Cardiac fibroblast (primary cell): ENCODE results near the gene PTPRS.

ENCODE experiments used
- DNase-seq, 2 donors: peaks; one replicate each; pipeline versions ENCODE4 v3.0.0 to v3.0.0-alpha.2; 2010; ENCODE audit warnings: low read depth in 2 of 2
- H3K4me3 ChIP-seq, 2 donors: replicated peaks in 1 of 2; 1 replicate in 1 of 2; 2 replicates in 1 of 2; pipeline ENCODE4 v1.5.1; 2011; ENCODE audit warnings: low read depth in 2 of 2, low read length in 2 of 2, mild to moderate bottlenecking in 2 of 2, moderate library complexity in 1 of 2
- TF ChIP-seq, protein P1 (sequence below): IDR thresholded peaks from one replicate; pipeline ENCODE4 v1.5.1; 2011; ENCODE audit warnings: low read depth, mild to moderate bottlenecking, low read length, inconsistent platforms

The PTPRS gene

DNA sequence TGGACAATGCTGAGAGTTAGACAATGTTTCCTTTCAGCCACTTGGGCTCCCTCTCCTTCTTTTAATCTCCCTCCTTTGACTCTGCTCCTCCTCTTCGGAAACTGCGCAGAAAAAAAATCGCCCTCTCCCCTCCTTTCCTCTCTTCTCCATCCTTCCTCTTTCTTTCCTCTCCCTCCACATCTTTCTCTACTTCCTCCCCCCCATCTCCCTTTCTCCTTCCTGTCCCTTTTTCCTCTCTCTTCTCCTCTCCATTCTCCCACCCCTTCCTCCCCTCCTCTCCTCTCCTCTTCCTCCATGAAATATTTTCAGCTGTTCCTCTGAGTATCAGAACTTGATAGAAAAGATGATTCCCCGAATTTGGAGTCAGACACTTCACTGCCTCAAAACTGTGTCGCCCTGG is 15.1 kb upstream of the PTPRS start:
- TF ChIP-seq, protein P1, sequence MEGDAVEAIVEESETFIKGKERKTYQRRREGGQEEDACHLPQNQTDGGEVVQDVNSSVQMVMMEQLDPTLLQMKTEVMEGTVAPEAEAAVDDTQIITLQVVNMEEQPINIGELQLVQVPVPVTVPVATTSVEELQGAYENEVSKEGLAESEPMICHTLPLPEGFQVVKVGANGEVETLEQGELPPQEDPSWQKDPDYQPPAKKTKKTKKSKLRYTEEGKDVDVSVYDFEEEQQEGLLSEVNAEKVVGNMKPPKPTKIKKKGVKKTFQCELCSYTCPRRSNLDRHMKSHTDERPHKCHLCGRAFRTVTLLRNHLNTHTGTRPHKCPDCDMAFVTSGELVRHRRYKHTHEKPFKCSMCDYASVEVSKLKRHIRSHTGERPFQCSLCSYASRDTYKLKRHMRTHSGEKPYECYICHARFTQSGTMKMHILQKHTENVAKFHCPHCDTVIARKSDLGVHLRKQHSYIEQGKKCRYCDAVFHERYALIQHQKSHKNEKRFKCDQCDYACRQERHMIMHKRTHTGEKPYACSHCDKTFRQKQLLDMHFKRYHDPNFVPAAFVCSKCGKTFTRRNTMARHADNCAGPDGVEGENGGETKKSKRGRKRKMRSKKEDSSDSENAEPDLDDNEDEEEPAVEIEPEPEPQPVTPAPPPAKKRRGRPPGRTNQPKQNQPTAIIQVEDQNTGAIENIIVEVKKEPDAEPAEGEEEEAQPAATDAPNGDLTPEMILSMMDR: no peak
- no peak overlapping the region for H3K4me3 ChIP-seq
- no peak for DNase-seq

DNA sequence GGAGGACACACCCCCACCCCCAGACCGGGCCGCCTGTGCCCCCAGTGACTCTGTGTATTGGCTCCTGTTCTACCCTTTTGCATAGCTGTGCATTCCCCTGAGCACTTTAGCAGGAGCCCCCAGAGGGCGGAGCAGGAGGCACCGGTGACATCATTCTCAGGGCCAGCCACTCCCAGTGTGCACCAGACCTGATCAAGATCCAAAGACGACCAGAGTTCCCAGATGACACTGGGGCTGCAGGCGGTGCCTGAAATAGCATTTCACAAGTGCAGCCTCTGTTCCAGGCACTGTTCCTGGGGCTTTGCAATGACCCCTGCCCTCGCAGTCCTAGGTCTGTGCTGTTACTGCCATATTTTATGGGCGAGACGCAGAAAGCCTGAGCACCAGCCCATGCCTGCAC is 14.5 kb upstream of the PTPRS start:
- TF ChIP-seq, protein P1: no peak

DNA sequence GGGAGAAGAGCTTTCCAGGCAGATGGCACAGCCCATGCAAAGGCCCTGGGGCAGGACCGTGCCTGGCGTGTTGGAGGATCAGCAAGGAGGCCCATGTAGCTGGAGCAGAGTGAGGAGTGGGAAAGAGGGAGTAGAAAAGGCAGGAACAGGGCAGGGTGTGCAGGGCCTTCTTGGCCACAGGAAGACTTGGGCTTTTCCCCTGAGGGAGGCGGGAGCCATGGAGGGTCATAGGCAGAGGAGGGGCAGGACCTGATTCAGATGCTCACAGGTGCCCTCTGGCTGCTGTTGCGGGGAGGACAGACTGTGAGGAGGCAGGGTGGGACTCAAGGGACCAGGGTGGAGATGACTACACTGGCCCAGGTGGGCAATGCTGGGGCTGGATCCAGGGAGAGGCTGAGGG is 13.8 kb upstream of the PTPRS start:
- TF ChIP-seq, protein P1: peak; percentile 36
- DNase-seq: peak in 1 of 2 donors; percentile 29
- H3K4me3 ChIP-seq: no peak overlapping the region

More for the DNA sequence above, 14.5 kb upstream of the PTPRS start:
- DNase-seq: no peak
- H3K4me3 ChIP-seq: no peak overlapping the region

DNA sequence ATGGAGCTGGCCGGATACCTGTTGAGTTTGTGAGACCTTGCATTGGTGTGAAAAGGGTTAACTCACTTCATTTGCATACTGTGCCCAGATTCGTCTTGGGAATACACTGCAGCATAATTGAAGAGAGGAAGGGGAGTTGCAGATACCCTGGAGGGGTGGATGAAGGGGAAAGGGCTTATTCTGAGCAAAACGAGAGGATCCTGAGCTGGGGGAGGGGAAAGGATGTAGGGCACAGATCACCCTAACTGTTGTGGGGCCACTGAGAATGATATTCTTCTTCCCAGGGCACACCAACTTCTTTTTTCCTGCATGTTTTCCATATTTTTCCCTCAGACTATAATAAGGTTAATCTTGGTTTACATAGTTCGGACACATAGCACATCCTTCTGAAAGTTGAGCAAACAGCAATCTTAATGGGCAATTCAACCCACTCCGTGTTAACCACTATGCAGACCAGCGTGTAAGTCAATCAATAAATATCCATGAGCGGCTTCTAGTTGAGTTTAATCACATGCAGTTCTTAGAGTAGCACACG is 11.7 kb upstream of the PTPRS start:
- no peak for DNase-seq
- H3K4me3 ChIP-seq: no peak overlapping the region
- TF ChIP-seq, protein P1: no peak

DNA sequence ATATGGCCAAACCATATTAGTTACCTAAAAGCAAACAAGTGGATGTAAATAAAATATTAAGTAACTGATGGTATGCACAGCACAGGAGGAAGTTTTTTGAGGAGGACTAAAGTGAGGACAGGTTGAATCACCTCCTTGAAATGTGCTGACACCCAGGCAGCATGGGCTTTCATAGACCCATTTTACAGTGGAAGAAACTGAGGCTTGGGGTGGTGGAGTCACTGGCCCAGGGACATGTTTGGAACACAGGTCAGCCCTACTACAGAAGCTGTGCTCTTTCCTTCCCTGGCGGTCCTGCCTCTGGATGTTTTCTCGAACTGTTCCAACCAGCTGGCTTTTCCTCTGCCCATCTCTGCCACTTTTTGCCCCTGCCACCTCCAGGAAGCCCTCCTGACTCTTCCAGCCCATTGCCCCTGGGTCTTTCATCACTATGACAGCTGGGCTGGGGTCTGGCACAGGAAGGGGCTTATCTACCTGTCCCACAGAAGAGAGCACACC is 11.2 kb upstream of the PTPRS start:
- no peak overlapping the region for H3K4me3 ChIP-seq
- no peak for DNase-seq
- TF ChIP-seq, protein P1: no peak

DNA sequence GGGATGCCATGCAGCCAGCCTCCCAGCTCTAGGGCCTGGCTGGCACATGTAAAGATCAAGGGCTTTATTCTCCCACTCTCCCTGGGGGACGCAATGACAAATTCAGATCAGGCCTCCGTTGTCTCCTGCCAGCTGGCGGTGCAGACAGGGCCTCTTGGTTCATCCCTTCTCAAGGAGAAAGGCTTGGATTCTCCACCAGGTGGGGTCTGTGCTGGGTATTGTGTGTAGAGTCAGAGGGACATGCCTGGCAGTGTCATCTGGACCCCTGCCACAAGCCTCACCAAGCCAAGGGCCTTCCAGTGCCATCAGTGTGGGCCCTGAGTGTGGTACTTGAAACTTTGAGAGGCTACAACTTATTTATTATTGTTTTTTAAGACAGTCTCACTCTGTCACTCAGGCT is 8.4 kb upstream of the PTPRS start:
- TF ChIP-seq, protein P1: no peak
- no peak for DNase-seq
- H3K4me3 ChIP-seq: no peak overlapping the region

DNA sequence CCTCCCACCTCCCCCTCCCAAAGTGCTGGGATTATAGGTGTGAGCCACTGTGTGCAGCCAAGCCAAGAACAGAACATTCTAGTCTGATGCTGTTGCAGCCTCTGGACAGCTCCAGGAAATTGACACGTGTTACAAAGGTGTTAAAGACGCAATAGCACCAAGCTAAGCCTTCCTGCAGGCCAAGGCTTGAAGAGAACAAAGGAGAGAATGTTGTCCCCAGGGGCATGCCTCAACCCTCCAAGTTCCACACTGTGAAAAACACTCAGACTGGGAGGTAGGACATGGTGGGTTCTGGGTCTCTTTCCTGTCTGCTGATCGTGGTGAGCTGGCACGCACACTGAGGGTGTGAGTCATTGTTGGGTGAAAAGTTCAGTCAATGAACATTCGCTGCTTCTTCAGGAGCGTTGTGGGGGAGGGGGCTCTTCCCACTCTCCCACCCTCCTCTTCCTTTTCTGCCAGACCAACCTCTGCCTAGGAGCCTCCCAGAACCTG is 5.3 kb upstream of the PTPRS start:
- TF ChIP-seq, protein P1: no peak
- no peak overlapping the region for H3K4me3 ChIP-seq
- peak; percentile 67 to 75 for DNase-seq
